ENCODE data around the gene SLC26A11. TPM values are rescaled to one million over a fixed set of nuclear protein-coding genes. Genes with fewer than 3 reads are reported as not detected.

The SLC26A11 gene
- total RNA-seq, 3 donors from 2014 or later (not counting 1 experiment from before 2014, with no cell fraction given): 33.9 to 37.6 (median 35.8) TPM

DNA sequence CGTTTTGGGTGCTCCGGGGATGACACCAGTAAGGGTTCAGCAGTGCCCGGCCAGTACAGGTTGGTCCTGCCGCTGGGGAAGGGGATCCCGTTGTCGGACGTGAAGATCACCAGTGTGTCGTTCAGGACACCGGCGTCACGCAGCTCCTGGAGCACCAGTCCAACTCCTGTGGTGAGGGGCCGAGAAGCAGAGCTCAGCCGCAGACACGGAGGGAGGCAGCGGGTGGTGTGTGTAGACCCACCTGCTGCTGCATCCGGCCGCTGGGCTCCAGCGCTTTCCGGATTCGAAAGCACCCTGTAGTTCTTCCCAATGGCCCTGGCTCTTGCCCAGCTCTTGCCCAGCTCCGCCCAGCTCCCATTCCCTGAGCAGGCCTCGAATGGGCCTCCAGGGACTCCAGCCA, 8.1 kb upstream of the SLC26A11 start:
- Histone ChIP-seq H3K4me3 (ENCODE audit: low read length) (no peak overlapping the region), H3K36me3 (ENCODE audit: control insufficient read depth, insufficient read depth, low read length) (peaks cover 65% of the 10 kb centered on the region), H3K27ac (ENCODE audit: low read length) (no peak overlapping the region), H3K4me1 (ENCODE audit: control insufficient read depth, insufficient read depth, low read length) (peaks cover 15% of the 10 kb centered on the region), H3K9me3 (ENCODE audit: control insufficient read depth, insufficient read depth, low read length) (no peaks in the 10 kb centered on the region), H3K27me3 (ENCODE audit: control insufficient read depth, insufficient read depth, low read length) (no peaks in the 10 kb centered on the region)
- WGBS (ENCODE audit: insufficient coverage): 96% methylated on average over 22 of the region's 22 CpGs
- peaks cover 0 to under 1% of the 10 kb centered on the region in 2 donors for H3K4me1 Mint-ChIP-seq
- TF ChIP-seq, protein P1, sequence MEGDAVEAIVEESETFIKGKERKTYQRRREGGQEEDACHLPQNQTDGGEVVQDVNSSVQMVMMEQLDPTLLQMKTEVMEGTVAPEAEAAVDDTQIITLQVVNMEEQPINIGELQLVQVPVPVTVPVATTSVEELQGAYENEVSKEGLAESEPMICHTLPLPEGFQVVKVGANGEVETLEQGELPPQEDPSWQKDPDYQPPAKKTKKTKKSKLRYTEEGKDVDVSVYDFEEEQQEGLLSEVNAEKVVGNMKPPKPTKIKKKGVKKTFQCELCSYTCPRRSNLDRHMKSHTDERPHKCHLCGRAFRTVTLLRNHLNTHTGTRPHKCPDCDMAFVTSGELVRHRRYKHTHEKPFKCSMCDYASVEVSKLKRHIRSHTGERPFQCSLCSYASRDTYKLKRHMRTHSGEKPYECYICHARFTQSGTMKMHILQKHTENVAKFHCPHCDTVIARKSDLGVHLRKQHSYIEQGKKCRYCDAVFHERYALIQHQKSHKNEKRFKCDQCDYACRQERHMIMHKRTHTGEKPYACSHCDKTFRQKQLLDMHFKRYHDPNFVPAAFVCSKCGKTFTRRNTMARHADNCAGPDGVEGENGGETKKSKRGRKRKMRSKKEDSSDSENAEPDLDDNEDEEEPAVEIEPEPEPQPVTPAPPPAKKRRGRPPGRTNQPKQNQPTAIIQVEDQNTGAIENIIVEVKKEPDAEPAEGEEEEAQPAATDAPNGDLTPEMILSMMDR (IDR thresholded peaks at IDR 0.05): no peak
- no peak overlapping the region for H3K27ac Mint-ChIP-seq
- H3K27me3 Mint-ChIP-seq (ENCODE audit: low read depth in 2 of 2): no peaks in the 10 kb centered on the region
- no peaks in the 10 kb centered on the region for H3K9me3 Mint-ChIP-seq
- DNase-seq (no peak), ATAC-seq (no peak)
- H3K36me3 Mint-ChIP-seq: no peaks in the 10 kb centered on the region
- intact Hi-C loops (cut with micrococcal nuclease): no loop called here
- H3K4me3 Mint-ChIP-seq: no peak overlapping the region

GRCh38 chr17:80212511-80212910, 7.7 kb upstream of the SLC26A11 start:
- H3K27ac Mint-ChIP-seq: peak overlapping the region in 1 of 2 donors; percentile 24
- no peaks in the 10 kb centered on the region for H3K27me3 ChIP-seq (ENCODE audit: control insufficient read depth, insufficient read depth, low read length)
- no peaks in the 10 kb centered on the region for H3K36me3 Mint-ChIP-seq
- H3K4me1 Mint-ChIP-seq: peaks cover 4 to 5% of the 10 kb centered on the region in 2 donors
- no peak overlapping the region for H3K27ac ChIP-seq (ENCODE audit: low read length)
- no peaks in the 10 kb centered on the region for H3K9me3 Mint-ChIP-seq
- no peaks in the 10 kb centered on the region for H3K27me3 Mint-ChIP-seq (ENCODE audit: low read depth in 2 of 2)
- 96% methylated on average over 11 of the region's 12 CpGs for WGBS (ENCODE audit: insufficient coverage)
- no peak overlapping the region for H3K4me3 Mint-ChIP-seq
- TF ChIP-seq, protein P1 (IDR thresholded peaks at IDR 0.05): no peak
- H3K4me3 ChIP-seq (ENCODE audit: low read length): no peak overlapping the region
- peaks cover 19% of the 10 kb centered on the region for H3K4me1 ChIP-seq (ENCODE audit: control insufficient read depth, insufficient read depth, low read length)
- ATAC-seq (no peak), DNase-seq (no peak)
- H3K36me3 ChIP-seq (ENCODE audit: control insufficient read depth, insufficient read depth, low read length): peaks cover 68% of the 10 kb centered on the region
- no peaks in the 10 kb centered on the region for H3K9me3 ChIP-seq (ENCODE audit: control insufficient read depth, insufficient read depth, low read length)
- intact Hi-C loops (cut with micrococcal nuclease): no loop called here

GRCh38 chr17:80212962-80213642, 7.1 kb upstream of the SLC26A11 start:
- 54% methylated on average over 19 of the region's 19 CpGs for WGBS (ENCODE audit: insufficient coverage)
- TF ChIP-seq, protein P1 (IDR thresholded peaks at IDR 0.05): no peak
- DNase-seq (no peak), ATAC-seq (peak in 1 of 3 donors; percentile 23)
- Mint-ChIP-seq H3K9me3 (no peaks in the 10 kb centered on the region), H3K27ac (peak overlapping the region in 1 of 2 donors; percentile 24), H3K4me1 (peaks cover 8% of the 10 kb centered on the region in 2 donors), H3K4me3 (no peak overlapping the region), H3K36me3 (no peaks in the 10 kb centered on the region), H3K27me3 (ENCODE audit: low read depth in 2 of 2) (no peaks in the 10 kb centered on the region)
- H3K27me3 ChIP-seq (ENCODE audit: control insufficient read depth, insufficient read depth, low read length): no peaks in the 10 kb centered on the region
- peaks cover 24% of the 10 kb centered on the region for H3K4me1 ChIP-seq (ENCODE audit: control insufficient read depth, insufficient read depth, low read length)
- H3K9me3 ChIP-seq (ENCODE audit: control insufficient read depth, insufficient read depth, low read length): no peaks in the 10 kb centered on the region
- intact Hi-C loops (cut with micrococcal nuclease): no loop called here
- peaks cover 69% of the 10 kb centered on the region for H3K36me3 ChIP-seq (ENCODE audit: control insufficient read depth, insufficient read depth, low read length)
- no peak overlapping the region for H3K4me3 ChIP-seq (ENCODE audit: low read length)
- no peak overlapping the region for H3K27ac ChIP-seq (ENCODE audit: low read length)

DNA sequence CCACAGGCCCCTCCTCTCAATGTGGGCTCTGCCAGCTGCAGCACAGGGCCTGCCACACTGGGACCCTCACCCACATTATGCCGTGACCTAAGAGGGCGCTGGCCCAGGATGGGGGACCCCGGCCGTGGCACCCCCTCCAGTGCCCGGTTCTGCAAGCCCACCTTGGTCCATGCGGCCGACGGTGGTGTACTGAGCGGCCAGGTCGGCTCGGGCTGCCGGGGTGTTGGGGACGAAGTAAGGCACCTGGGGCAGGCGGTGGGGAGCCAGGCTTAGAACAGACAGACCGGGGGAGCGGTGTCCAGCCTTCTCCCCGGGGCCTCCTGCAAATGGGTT, 6.6 kb upstream of the SLC26A11 start:
- H3K36me3 ChIP-seq (ENCODE audit: control insufficient read depth, insufficient read depth, low read length): peaks cover 69% of the 10 kb centered on the region
- no peak overlapping the region for H3K4me3 ChIP-seq (ENCODE audit: low read length)
- Mint-ChIP-seq H3K4me3 (no peak overlapping the region), H3K27me3 (ENCODE audit: low read depth in 2 of 2) (no peaks in the 10 kb centered on the region), H3K36me3 (no peaks in the 10 kb centered on the region), H3K4me1 (peaks cover 10 to 11% of the 10 kb centered on the region in 2 donors), H3K9me3 (no peaks in the 10 kb centered on the region), H3K27ac (no peak overlapping the region)
- ATAC-seq (no peak), DNase-seq (no peak)
- TF ChIP-seq, protein P1 (IDR thresholded peaks at IDR 0.05): no peak
- peaks cover 30% of the 10 kb centered on the region for H3K4me1 ChIP-seq (ENCODE audit: control insufficient read depth, insufficient read depth, low read length)
- 93% methylated on average over 17 of the region's 17 CpGs for WGBS (ENCODE audit: insufficient coverage)
- intact Hi-C loops (cut with micrococcal nuclease): no loop called here
- H3K9me3 ChIP-seq (ENCODE audit: control insufficient read depth, insufficient read depth, low read length): no peaks in the 10 kb centered on the region
- no peaks in the 10 kb centered on the region for H3K27me3 ChIP-seq (ENCODE audit: control insufficient read depth, insufficient read depth, low read length)
- H3K27ac ChIP-seq (ENCODE audit: low read length): no peak overlapping the region
